ENCODE results near the gene TMEM150A. TPM values are rescaled to one million over a fixed set of nuclear protein-coding genes. Genes with fewer than 3 reads are reported as not detected.

TMEM150A gene
- total and polyA plus RNA-seq, 2 of the 4 experiments (the other 2 are of a cell fraction), result 4.8 to 16.3 TPM

DNA sequence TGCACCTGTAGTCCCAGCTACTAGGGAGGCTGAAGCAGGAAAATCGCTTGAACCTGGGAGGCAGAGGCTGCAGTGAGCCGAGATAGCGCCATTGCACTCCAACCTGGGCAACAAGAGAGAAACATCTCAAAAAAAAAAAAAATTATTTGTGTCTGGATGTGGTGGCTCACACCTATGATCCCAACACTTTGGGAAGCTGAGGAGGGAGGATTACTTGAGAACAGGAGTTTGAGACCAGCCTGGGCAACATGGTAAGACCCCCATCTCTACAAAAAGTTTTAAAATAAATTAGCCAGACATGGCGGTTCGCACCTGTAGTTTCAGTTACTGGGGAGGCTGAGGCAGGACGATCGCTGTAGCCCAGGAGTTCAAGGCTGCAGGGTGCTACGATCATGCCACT is 26.8 kb downstream of the TMEM150A start:
- in situ Hi-C loops (cut with MboI; ENCODE audit: low sequenced_read_pairs), result no loop called here
- no peaks in the 10 kb centered on the region for H3K79me1 ChIP-seq (ENCODE audit: low read depth in 1 of 2, low read length in 2 of 2)
- BruUV-seq (replicated peaks), result no TSS peak
- intact Hi-C loops (cut with micrococcal nuclease), result no loop called here
- no peak overlapping the region for H4K8ac ChIP-seq (ENCODE audit: low read depth in 2 of 2, low read length in 2 of 2)
- H3K4ac ChIP-seq (ENCODE audit: low read depth, low read length), result peak overlapping the region; percentile 1; the same call in 1 of the 2 replicates
- WGBS, 2 experiments (ENCODE audit: extremely low coverage in 2 of 2, insufficient read length in 1 of 2), result 93% methylated on average over 2 of the region's 8 CpGs; no CpG with 5 or more reads in 1 of the 2 experiments
- H2BK15ac ChIP-seq (ENCODE audit: low read depth, low read length), result no peak overlapping the region
- H3K9me1 ChIP-seq (ENCODE audit: insufficient read depth, low read length), result 0 out of 2 replicates have a peak, but pooled peaks cover 3% of the 10 kb centered on the region
- peaks cover 16% of the 10 kb centered on the region; the same call in 1 of the 2 replicates for H3K4me1 ChIP-seq (ENCODE audit: control insufficient read depth, insufficient read depth, low read length)
- H4K91ac ChIP-seq (ENCODE audit: insufficient read depth, low read depth, low read length), result no peak overlapping the region
- H3K27ac ChIP-seq (ENCODE audit: insufficient read depth, low read length), result no peak overlapping the region
- no peak overlapping the region for H3K18ac ChIP-seq (ENCODE audit: low read depth, low read length)
- H3K4me3 ChIP-seq (ENCODE audit: insufficient read depth, low read depth, low read length), result no peak overlapping the region
- H2BK120ac ChIP-seq (ENCODE audit: low read depth, low read length), result no peak overlapping the region
- no peak overlapping the region for H4K5ac ChIP-seq (ENCODE audit: low read depth, low read length)
- ATAC-seq (ENCODE audit: low read depth) (no peak), DNase-seq (no peak)
- H3K9me3 ChIP-seq (ENCODE audit: control insufficient read depth, insufficient read depth, low read length), result no peaks in the 10 kb centered on the region
- no peak overlapping the region for H3K23ac ChIP-seq (ENCODE audit: low read depth, low read length)
- H2AK5ac ChIP-seq (ENCODE audit: low read depth, low read length), result 0 out of 2 replicates have a peak overlapping the region, but pooled peaks have one; percentile 16
- no peak overlapping the region for H2BK20ac ChIP-seq (ENCODE audit: low read depth, low read length)
- ChIA-PET CTCF (no interaction called here), POLR2A (ENCODE audit: unreplicated experiment) (no interaction called here)
- peaks cover 12% of the 10 kb centered on the region for H3K27me3 ChIP-seq (ENCODE audit: control insufficient read depth, insufficient read depth, low read length)
- H3K14ac ChIP-seq (replicated peaks; ENCODE audit: low read depth, low read length), result no peak overlapping the region
- no peaks in the 10 kb centered on the region for H4K20me1 ChIP-seq (ENCODE audit: insufficient read depth, low read length)
- H2AK9ac ChIP-seq (replicated peaks; ENCODE audit: low read depth, low read length, poor library complexity), result no peak overlapping the region
- H2AFZ ChIP-seq (replicated peaks; ENCODE audit: low read length, poor library complexity), result no peak overlapping the region
- dilution Hi-C loops (cut with HindIII; ENCODE audit: low sequenced_read_pairs, unreplicated experiment), result no loop called here
- TF ChIP-seq POLR2A (IDR thresholded peaks at IDR 0.05; ENCODE audit: low read depth, low read length), result no peak
- no peak for TF ChIP-seq MAZ (IDR thresholded peaks at IDR 0.05; ENCODE audit: borderline replicate concordance, low read depth, low read length)
- no peak for TF ChIP-seq BHLHE40 (IDR thresholded peaks at IDR 0.05; ENCODE audit: low read depth, low read length)
- no peak for TF ChIP-seq SMC3 (IDR thresholded peaks at IDR 0.05; ENCODE audit: low read depth, low read length)
- H2BK5ac ChIP-seq (ENCODE audit: low read depth, low read length, poor library complexity, severe bottlenecking), result no peak overlapping the region
- H3K4me2 ChIP-seq (ENCODE audit: low read depth, low read length), result no peak overlapping the region
- H3K9ac ChIP-seq (ENCODE audit: low read depth, low read length), result no peak overlapping the region
- H3K36me3 ChIP-seq (ENCODE audit: control insufficient read depth, insufficient read depth, low read length), result no peaks in the 10 kb centered on the region
- H3K56ac ChIP-seq (ENCODE audit: extremely low read depth, insufficient read depth, low read length), result no peak overlapping the region

All from IMR-90 (cell line).